HCT116 (cell line): ENCODE measurements around the gene NDST3. TPM values are rescaled to one million over a fixed set of nuclear protein-coding genes. Genes with fewer than 3 reads are reported as not detected.

Experiments
- ATAC-seq: fragments of 200-7000 bp; cut with Tn5 transposase; 2 replicates; pipeline ENCODE4 v1.9.1; 2020; ENCODE audit warnings: mild to moderate bottlenecking, moderate library complexity
- BruUV-seq: library from RNA; stranded (reverse); fragments of 400-500 nt; replicated peaks from 2 replicates; lab custom pipeline; 2021; lab: Mats Ljungman, UMichigan
- CTCF ChIA-PET: fragments of 300-600 bp; sonication (Branson Sonifier 250); formaldehyde crosslinking; loops from one replicate; lab custom pipeline; 2021; ENCODE audit warnings: antibody characterized with exemption; lab: Charles Lee
- POLR2A ChIA-PET: fragments of 300-600, 350-600 bp; sonication (Branson Sonifier 250); formaldehyde crosslinking; loops from one replicate; lab custom pipeline; 2021; ENCODE audit warnings: antibody characterized with exemption; lab: Charles Lee
- RAD21 ChIA-PET, 2 experiments: fragments of 300-600 bp; sonication (Branson Sonifier 250); formaldehyde crosslinking; loops; one replicate each; lab custom pipeline; 2023; ENCODE audit warnings: low total read pairs in 2 of 2; ENCODE audit not compliant: uncharacterized antibody in 2 of 2, unreplicated experiment in 2 of 2, low non-redundant PET in 1 of 2; lab: Charles Lee
- DNase-seq: peaks from one replicate; pipeline ENCODE4 v3.0.0-alpha.2; 2010; ENCODE audit warnings: low read depth, low spot score
- H2AFZ ChIP-seq: fragments of 200-600 bp; shearing (Covaris generic), sonication (generic); 2 replicates; pipeline ENCODE4 v1.6.1; 2017; ENCODE audit warnings: low read depth, mixed run types, mixed read lengths, antibody characterized with exemption, low read length; ENCODE audit not compliant: poor library complexity, severe bottlenecking
- H3K27ac ChIP-seq: 2 replicates; pipeline ENCODE4 v1.5.1; 2012; ENCODE audit warnings: low read depth, low read length
- H3K27me3 ChIP-seq: fragments of 200-600 bp; sonication (generic); 2 replicates; pipeline ENCODE4 v1.6.1; 2016; ENCODE audit warnings: mixed run types, low read length, mixed read lengths; ENCODE audit not compliant: insufficient read depth
- H3K36me3 ChIP-seq, 2 experiments: fragments of 200-500 bp in 1 of 2; fragments of 200-600 bp in 1 of 2; sonication (Bioruptor generic) in 1 of 2; sonication (generic) in 1 of 2; 2 replicates each; pipeline versions ENCODE4 v1.5.1 to v1.6.1; 2014 to 2016; ENCODE audit warnings: low read length in 2 of 2, inconsistent platforms in 1 of 2, mixed read lengths in 1 of 2, mixed run types in 1 of 2; ENCODE audit not compliant: insufficient read depth in 2 of 2, control insufficient read depth in 1 of 2
- H3K4me1 ChIP-seq, 2 experiments: fragments of 200-600 bp in 1 of 2; sonication (generic) in 1 of 2; 2 replicates each; pipeline versions ENCODE4 v1.5.1 to v1.6.1; 2012 to 2017; ENCODE audit warnings: low read length in 2 of 2, inconsistent platforms in 1 of 2, mild to moderate bottlenecking in 1 of 2, mixed read lengths in 1 of 2, mixed run types in 1 of 2, moderate library complexity in 1 of 2; ENCODE audit not compliant: insufficient read depth in 2 of 2, control insufficient read depth in 1 of 2
- H3K4me2 ChIP-seq: fragments of 200-600 bp; sonication (generic); 2 replicates; pipeline ENCODE4 v1.6.1; 2017; ENCODE audit warnings: mixed run types, low read length, mixed read lengths
- H3K4me3 ChIP-seq, 2 experiments: fragments of 200-600 bp in 1 of 2; sonication (generic) in 1 of 2; replicated peaks in 1 of 2; 2 replicates each; pipeline ENCODE4 v1.5.1; 2011 to 2016; ENCODE audit warnings: low read length in 2 of 2, control low read depth in 1 of 2, low read depth in 1 of 2, mild to moderate bottlenecking in 1 of 2, mixed read lengths in 1 of 2, mixed run types in 1 of 2
- H3K79me2 ChIP-seq: fragments of 200-600 bp; sonication (generic); 2 replicates; pipeline ENCODE4 v1.6.1; 2017; ENCODE audit warnings: mild to moderate bottlenecking, mixed run types, low read length, moderate library complexity, mixed read lengths; ENCODE audit not compliant: insufficient read depth
- H3K9ac ChIP-seq: fragments of 200-600 bp; sonication (generic); 2 replicates; pipeline ENCODE4 v1.6.1; 2016; ENCODE audit warnings: low read length, mixed read lengths
- H3K9me2 ChIP-seq: fragments of 200-600 bp; sonication (generic), shearing (Covaris generic); 2 replicates; pipeline ENCODE4 v1.6.1; 2017; ENCODE audit warnings: mixed run types, mild to moderate bottlenecking, moderate library complexity; ENCODE audit not compliant: insufficient read depth
- H3K9me3 ChIP-seq, 2 experiments: fragments of 200-500 bp in 1 of 2; fragments of 200-600 bp in 1 of 2; sonication (Bioruptor generic) in 1 of 2; sonication (generic) in 1 of 2; 2 replicates each; pipeline ENCODE4 v1.6.1; 2014 to 2017; ENCODE audit warnings: low read length in 2 of 2, mixed read lengths in 2 of 2, inconsistent platforms in 1 of 2, low read depth in 1 of 2, mild to moderate bottlenecking in 1 of 2, mixed run types in 1 of 2, moderate library complexity in 1 of 2; ENCODE audit not compliant: control insufficient read depth in 1 of 2, insufficient read depth in 1 of 2
- H4K20me1 ChIP-seq: fragments of 200-600 bp; sonication (generic), shearing (Covaris generic); 2 replicates; pipeline ENCODE4 v1.6.1; 2017; ENCODE audit warnings: mixed run types, mild to moderate bottlenecking, moderate library complexity; ENCODE audit not compliant: insufficient read depth
- CEBPB ChIP-seq: IDR thresholded peaks from 2 replicates; pipeline ENCODE4 v1.6.1; 2012; ENCODE audit warnings: low read depth
- EGR1 ChIP-seq: IDR thresholded peaks from 2 replicates; pipeline ENCODE4 v1.6.1; 2012; ENCODE audit warnings: low read depth
- EZH2 ChIP-seq: fragments of 200-600 bp; sonication (generic); IDR thresholded peaks from 2 replicates; pipeline ENCODE4 v1.6.1; 2017; ENCODE audit warnings: antibody characterized with exemption, mixed run types
- EZH2phosphoT487 ChIP-seq: fragments of 200-600 bp; IDR thresholded peaks from 2 replicates; pipeline ENCODE4 v1.6.1; 2018; ENCODE audit warnings: antibody characterized with exemption, borderline replicate concordance
- FOSL1 ChIP-seq: IDR thresholded peaks from 2 replicates; pipeline ENCODE4 v1.6.1; 2012; ENCODE audit warnings: low read depth
- RAD21 ChIP-seq: IDR thresholded peaks from 2 replicates; pipeline ENCODE4 v1.6.1; 2012; ENCODE audit warnings: low read depth, mild to moderate bottlenecking
- SIN3A ChIP-seq: IDR thresholded peaks from 2 replicates; pipeline ENCODE4 v1.6.1; 2012; ENCODE audit warnings: low read depth
- TCF7L2 ChIP-seq: IDR thresholded peaks from 2 replicates; pipeline ENCODE4 v1.7.0; 2011; ENCODE audit warnings: borderline replicate concordance, inconsistent platforms; ENCODE audit not compliant: insufficient read depth, insufficient read length; ENCODE audit errors: extremely low read depth
- YY1 ChIP-seq: IDR thresholded peaks from 2 replicates; pipeline ENCODE4 v1.6.1; 2011; ENCODE audit warnings: low read length, low read depth, moderate library complexity, mild to moderate bottlenecking; ENCODE audit not compliant: insufficient replicate concordance; ENCODE audit errors: extremely low read depth
- ZFX ChIP-seq: fragments of 450-650 bp; IDR thresholded peaks from 2 replicates; pipeline ENCODE4 v1.6.1; 2017
- ZNF274 ChIP-seq: fragments of 200-500 bp; sonication (Bioruptor generic); IDR thresholded peaks from 2 replicates; pipeline ENCODE4 v1.6.1; 2014; ENCODE audit warnings: mild to moderate bottlenecking, low read depth, low read length, inconsistent platforms
- intact Hi-C: fragments of 100-400 bp; cut with micrococcal nuclease; formaldehyde crosslinking; loops from 2 replicates; pipeline ENCODE4 v1.10.0; 2022
- total RNA-seq: library from RNA; stranded (reverse); gene quantifications from one replicate; pipeline ENCODE4 v1.2.1, GENCODE V29; 2021; ENCODE audit not compliant: unreplicated experiment
- TF ChIP-seq, protein P1 (sequence below): IDR thresholded peaks from 2 replicates; pipeline ENCODE4 v1.6.1; 2012
- TF ChIP-seq, protein P2 (sequence below), 3 experiments: fragments of 200-600 bp in 1 of 3; sonication (generic) in 1 of 3; IDR thresholded peaks in 2 of 3; conservative IDR thresholded peaks in 1 of 3; 2 replicates each; pipeline ENCODE4 v1.5.1; 2012 to 2017; ENCODE audit warnings: low read depth in 2 of 3, low read length in 2 of 3, antibody characterized with exemption in 1 of 3, borderline replicate concordance in 1 of 3, control low read depth in 1 of 3, mild to moderate bottlenecking in 1 of 3, mixed read lengths in 1 of 3, mixed run types in 1 of 3, moderate library complexity in 1 of 3; ENCODE audit not compliant: insufficient read depth in 1 of 3
- TF ChIP-seq, protein P3 (sequence below): IDR thresholded peaks from 2 replicates; pipeline ENCODE4 v1.6.1; 2011; ENCODE audit warnings: mild to moderate bottlenecking, low read length, moderate library complexity; ENCODE audit not compliant: insufficient replicate concordance; ENCODE audit errors: extremely low read depth

NDST3 gene
- total RNA-seq, 1 experiment from 2014 or later = not detected

DNA sequence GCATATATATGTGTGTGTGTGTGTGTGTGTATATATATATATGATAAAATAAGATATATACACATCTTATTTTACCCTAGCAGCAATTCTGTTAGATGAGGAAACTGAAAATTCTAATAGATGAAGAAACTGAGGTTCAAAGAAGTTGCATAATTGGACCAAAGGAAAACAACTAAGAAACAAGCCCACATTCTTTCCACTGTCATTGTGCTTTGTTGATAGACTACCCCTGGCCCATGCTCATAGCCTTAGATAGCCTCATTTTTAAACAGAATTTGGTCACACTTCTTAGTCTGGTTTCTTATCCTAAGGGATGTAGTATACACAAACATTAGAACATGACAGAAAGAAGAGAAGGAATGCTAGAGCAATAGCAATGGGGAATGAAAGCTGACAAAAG lies 138.8 kb downstream of the NDST3 start:
- intact Hi-C loops = no loop called here
- Histone ChIP-seq H3K27me3 (no peaks in the 10 kb centered on the region), H3K9me2 (no peaks in the 10 kb centered on the region), H3K9me3 (no peaks in the 10 kb centered on the region), H3K79me2 (no peaks in the 10 kb centered on the region), H3K27ac (no peak overlapping the region), H4K20me1 (no peaks in the 10 kb centered on the region), H3K4me3 (no peak overlapping the region), H3K4me1 (no peaks in the 10 kb centered on the region), H2AFZ (no peak overlapping the region), H3K4me2 (no peak overlapping the region), H3K36me3 (no peaks in the 10 kb centered on the region), H3K9ac (no peak overlapping the region)
- ChIA-PET CTCF (no interaction called here), POLR2A (no interaction called here), RAD21 (no interaction called here)
- ATAC-seq (no peak), DNase-seq (no peak)
- BruUV-seq = no TSS peak
- TF ChIP-seq, protein P1, sequence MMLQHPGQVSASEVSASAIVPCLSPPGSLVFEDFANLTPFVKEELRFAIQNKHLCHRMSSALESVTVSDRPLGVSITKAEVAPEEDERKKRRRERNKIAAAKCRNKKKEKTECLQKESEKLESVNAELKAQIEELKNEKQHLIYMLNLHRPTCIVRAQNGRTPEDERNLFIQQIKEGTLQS = no peak
- TF ChIP-seq EZH2phosphoT487 = no peak

DNA sequence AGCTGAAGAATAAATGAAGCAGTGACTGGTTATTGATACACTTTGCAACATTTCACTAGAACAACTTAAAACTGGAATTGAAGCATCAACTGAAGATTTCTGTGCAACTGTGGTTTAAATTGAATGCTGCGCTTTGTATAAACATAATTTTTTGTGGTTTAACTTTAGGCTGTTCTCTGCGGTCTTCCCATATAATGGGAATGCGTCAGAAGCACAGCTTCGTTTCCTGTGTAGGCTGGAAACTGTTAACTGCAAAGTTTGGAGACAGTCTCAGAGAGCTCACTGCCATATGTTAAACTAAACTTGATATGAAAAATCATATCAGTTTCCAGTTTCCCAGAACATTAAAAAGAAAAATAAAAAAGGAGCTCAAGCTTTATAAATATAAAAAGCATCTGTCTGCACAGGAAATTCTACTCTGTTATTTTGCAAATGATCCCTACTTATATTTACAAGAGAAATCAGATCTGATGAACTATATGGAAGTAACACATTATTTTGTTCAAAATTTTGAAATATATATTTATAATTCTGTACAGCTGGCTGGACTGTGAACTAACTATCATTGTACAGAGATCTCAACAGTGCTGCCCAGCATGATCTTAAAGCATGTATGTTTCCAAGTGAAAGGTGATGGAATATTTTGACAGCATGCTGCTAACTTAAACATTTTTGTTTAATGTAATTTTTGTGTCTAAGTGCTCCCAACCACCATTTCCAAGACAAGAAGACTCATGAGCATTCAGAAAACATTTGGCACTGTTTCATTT lies 139.9 kb downstream of the NDST3 start:
- RAD21 ChIA-PET = no interaction called here
- no peak overlapping the region for H3K9ac ChIP-seq
- no peak overlapping the region for H3K4me2 ChIP-seq
- H2AFZ ChIP-seq = no peak overlapping the region
- ATAC-seq = no peak
- H3K27ac ChIP-seq = no peak overlapping the region
- no peaks in the 10 kb centered on the region for H3K27me3 ChIP-seq
- intact Hi-C loops = no loop called here
- H4K20me1 ChIP-seq = no peaks in the 10 kb centered on the region
- no peaks in the 10 kb centered on the region for H3K36me3 ChIP-seq
- H3K4me1 ChIP-seq = no peaks in the 10 kb centered on the region
- H3K79me2 ChIP-seq = no peaks in the 10 kb centered on the region
- H3K4me3 ChIP-seq = no peak overlapping the region
- CTCF ChIA-PET = no interaction called here
- no peaks in the 10 kb centered on the region for H3K9me2 ChIP-seq
- no peaks in the 10 kb centered on the region for H3K9me3 ChIP-seq
- POLR2A ChIA-PET = no interaction called here
- no peak for DNase-seq
- no TSS peak for BruUV-seq
- TF ChIP-seq TCF7L2 (no peak), EZH2 (no peak), FOSL1 (no peak), CEBPB (no peak), SIN3A (no peak), YY1 (no peak), ZFX (no peak), RAD21 (no peak), ZNF274 (no peak), EGR1 (no peak)
- TF ChIP-seq, protein P2, sequence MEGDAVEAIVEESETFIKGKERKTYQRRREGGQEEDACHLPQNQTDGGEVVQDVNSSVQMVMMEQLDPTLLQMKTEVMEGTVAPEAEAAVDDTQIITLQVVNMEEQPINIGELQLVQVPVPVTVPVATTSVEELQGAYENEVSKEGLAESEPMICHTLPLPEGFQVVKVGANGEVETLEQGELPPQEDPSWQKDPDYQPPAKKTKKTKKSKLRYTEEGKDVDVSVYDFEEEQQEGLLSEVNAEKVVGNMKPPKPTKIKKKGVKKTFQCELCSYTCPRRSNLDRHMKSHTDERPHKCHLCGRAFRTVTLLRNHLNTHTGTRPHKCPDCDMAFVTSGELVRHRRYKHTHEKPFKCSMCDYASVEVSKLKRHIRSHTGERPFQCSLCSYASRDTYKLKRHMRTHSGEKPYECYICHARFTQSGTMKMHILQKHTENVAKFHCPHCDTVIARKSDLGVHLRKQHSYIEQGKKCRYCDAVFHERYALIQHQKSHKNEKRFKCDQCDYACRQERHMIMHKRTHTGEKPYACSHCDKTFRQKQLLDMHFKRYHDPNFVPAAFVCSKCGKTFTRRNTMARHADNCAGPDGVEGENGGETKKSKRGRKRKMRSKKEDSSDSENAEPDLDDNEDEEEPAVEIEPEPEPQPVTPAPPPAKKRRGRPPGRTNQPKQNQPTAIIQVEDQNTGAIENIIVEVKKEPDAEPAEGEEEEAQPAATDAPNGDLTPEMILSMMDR (IDR thresholded peaks at IDR 0.05 in 2 of 3, conservative IDR thresholded peaks at IDR 0.05 in 1 of 3; ENCODE audit: borderline replicate concordance in 1 of 3, insufficient read depth in 1 of 3, low read depth in 2 of 3, low read length in 2 of 3) = no peak
- TF ChIP-seq, protein P1 = no peak
- TF ChIP-seq, protein P3, sequence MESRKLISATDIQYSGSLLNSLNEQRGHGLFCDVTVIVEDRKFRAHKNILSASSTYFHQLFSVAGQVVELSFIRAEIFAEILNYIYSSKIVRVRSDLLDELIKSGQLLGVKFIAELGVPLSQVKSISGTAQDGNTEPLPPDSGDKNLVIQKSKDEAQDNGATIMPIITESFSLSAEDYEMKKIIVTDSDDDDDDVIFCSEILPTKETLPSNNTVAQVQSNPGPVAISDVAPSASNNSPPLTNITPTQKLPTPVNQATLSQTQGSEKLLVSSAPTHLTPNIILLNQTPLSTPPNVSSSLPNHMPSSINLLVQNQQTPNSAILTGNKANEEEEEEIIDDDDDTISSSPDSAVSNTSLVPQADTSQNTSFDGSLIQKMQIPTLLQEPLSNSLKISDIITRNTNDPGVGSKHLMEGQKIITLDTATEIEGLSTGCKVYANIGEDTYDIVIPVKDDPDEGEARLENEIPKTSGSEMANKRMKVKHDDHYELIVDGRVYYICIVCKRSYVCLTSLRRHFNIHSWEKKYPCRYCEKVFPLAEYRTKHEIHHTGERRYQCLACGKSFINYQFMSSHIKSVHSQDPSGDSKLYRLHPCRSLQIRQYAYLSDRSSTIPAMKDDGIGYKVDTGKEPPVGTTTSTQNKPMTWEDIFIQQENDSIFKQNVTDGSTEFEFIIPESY = no peak
